ENCODE data around the gene RBM17.

DNA sequence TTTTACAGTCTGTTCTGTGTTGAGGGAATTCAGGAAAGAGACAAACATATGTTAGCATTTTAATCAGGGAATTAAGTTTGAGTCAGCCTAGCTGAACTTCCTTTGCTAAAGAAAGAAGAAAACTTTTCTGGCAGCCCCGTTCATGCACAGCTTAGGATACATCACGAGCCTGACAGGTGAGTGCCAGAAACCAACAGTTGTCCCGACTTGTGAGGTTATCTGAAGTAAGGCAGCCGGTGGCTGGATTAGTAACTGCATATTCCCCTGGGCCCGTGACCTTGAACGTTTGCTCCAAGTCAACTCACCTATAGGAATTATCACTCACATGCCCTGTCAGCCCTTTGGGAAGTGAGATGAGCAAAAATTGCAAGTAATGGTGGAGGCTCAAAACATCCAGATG lies 24.1 kb downstream of the RBM17 start:
- TF ChIP-seq IRF4 (IDR thresholded peaks at IDR 0.05; ENCODE audit: low read depth, low read length) (no peak), SMC3 (IDR thresholded peaks at IDR 0.05; ENCODE audit: borderline replicate concordance, low read length) (no peak), EGR1 (IDR thresholded peaks at IDR 0.05; ENCODE audit: borderline replicate concordance in 1 of 2, low read depth in 2 of 2, low read length in 2 of 2) (no peak), CTCF (IDR thresholded peaks at IDR 0.05 in 2 of 3, conservative IDR thresholded peaks at IDR 0.05 in 1 of 3; ENCODE audit: control insufficient read depth in 2 of 3, extremely low read depth in 1 of 3, insufficient read depth in 1 of 3, low read depth in 3 of 3, low read length in 3 of 3) (no peak), FOS (IDR thresholded peaks at IDR 0.05; ENCODE audit: borderline replicate concordance, extremely low read depth, insufficient read length) (no peak), MTA3 (IDR thresholded peaks at IDR 0.05; ENCODE audit: borderline replicate concordance, low read length) (no peak), RUNX3 (IDR thresholded peaks at IDR 0.05; ENCODE audit: low read length) (no peak), GATAD2B (conservative IDR thresholded peaks at IDR 0.05; ENCODE audit: low read depth) (no peak), CREM (IDR thresholded peaks at IDR 0.05; ENCODE audit: low read depth) (no peak), NRF1 (conservative IDR thresholded peaks at IDR 0.05; ENCODE audit: low read depth, low read length) (no peak)
